Mammary epithelial cell (primary cell): ENCODE results near the gene S1PR4.

Experiments used
- EZH2 ChIP-seq: IDR thresholded peaks from 2 replicates; pipeline ENCODE4 v1.6.1; 2012; ENCODE audit warnings: low read length, inconsistent platforms, borderline replicate concordance
- TF ChIP-seq, protein P1 (sequence below), 2 donors: IDR thresholded peaks in 1 of 2; conservative IDR thresholded peaks in 1 of 2; 2 replicates each; pipeline ENCODE4 v1.5.1; 2011 to 2012; ENCODE audit warnings: inconsistent platforms in 2 of 2, low read length in 2 of 2, mild to moderate bottlenecking in 2 of 2, control low read depth in 1 of 2, low read depth in 1 of 2; ENCODE audit not compliant: insufficient read depth in 1 of 2; ENCODE audit errors: extremely low read depth in 1 of 2

DNA sequence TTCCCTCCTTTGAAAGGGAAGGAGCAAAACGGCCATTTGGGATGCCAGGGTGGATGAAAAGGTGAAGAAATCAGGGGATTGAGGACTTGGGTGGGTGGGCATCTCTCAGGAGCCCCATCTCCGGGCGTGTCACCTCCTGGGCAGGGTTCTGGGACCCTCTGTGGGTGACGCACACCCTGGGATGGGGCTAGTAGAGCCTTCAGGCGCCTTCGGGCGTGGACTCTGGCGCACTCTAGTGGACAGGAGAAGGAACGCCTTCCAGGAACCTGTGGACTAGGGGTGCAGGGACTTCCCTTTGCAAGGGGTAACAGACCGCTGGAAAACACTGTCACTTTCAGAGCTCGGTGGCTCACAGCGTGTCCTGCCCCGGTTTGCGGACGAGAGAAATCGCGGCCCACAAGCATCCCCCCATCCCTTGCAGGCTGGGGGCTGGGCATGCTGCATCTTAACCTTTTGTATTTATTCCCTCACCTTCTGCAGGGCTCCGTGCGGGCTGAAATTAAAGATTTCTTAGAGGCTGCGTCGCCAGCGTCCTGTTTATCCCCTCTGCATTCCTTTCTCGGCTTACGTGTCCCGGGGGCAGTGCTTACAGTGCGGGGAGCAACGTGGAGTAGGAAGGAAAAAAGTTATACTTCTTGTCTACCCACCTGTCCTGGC lies 15.2 kb upstream of the S1PR4 start:
- TF ChIP-seq, protein P1, sequence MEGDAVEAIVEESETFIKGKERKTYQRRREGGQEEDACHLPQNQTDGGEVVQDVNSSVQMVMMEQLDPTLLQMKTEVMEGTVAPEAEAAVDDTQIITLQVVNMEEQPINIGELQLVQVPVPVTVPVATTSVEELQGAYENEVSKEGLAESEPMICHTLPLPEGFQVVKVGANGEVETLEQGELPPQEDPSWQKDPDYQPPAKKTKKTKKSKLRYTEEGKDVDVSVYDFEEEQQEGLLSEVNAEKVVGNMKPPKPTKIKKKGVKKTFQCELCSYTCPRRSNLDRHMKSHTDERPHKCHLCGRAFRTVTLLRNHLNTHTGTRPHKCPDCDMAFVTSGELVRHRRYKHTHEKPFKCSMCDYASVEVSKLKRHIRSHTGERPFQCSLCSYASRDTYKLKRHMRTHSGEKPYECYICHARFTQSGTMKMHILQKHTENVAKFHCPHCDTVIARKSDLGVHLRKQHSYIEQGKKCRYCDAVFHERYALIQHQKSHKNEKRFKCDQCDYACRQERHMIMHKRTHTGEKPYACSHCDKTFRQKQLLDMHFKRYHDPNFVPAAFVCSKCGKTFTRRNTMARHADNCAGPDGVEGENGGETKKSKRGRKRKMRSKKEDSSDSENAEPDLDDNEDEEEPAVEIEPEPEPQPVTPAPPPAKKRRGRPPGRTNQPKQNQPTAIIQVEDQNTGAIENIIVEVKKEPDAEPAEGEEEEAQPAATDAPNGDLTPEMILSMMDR (conservative IDR thresholded peaks at IDR 0.05 in 1 of 2, IDR thresholded peaks at IDR 0.05 in 1 of 2; ENCODE audit: extremely low read depth in 1 of 2, insufficient read depth in 1 of 2, low read depth in 1 of 2, low read length in 2 of 2), result peak; percentile 86 to 97
- TF ChIP-seq EZH2, result no peak
